H9 (cell line): ENCODE data around the gene FGF12. TPM values are rescaled to one million over a fixed set of nuclear protein-coding genes. Genes with fewer than 3 reads are reported as not detected.

Experiments
- DNase-seq: peaks from one replicate; pipeline ENCODE4 v3.0.0-alpha.2; 2017
- H2AFZ ChIP-seq: one replicate; pipeline ENCODE4 v1.6.1; 2013; ENCODE audit warnings: mild to moderate bottlenecking, low read length, control low read depth, moderate library complexity
- H2AK5ac ChIP-seq: 2 replicates; pipeline ENCODE4 v1.6.1; 2013; ENCODE audit warnings: low read length, control low read depth, mixed read lengths; ENCODE audit not compliant: insufficient read length
- H2BK120ac ChIP-seq: one replicate; pipeline ENCODE4 v1.6.1; 2013; ENCODE audit warnings: low read depth, mild to moderate bottlenecking, low read length, control low read depth, inconsistent platforms; ENCODE audit not compliant: poor library complexity, severe bottlenecking
- H2BK12ac ChIP-seq: 2 replicates; pipeline ENCODE4 v1.6.1; 2013; ENCODE audit warnings: low read length, control low read depth, mixed read lengths, low read depth; ENCODE audit not compliant: insufficient read length
- H2BK15ac ChIP-seq: 2 replicates; pipeline ENCODE4 v1.6.1; 2013; ENCODE audit warnings: low read depth, low read length, control low read depth
- H2BK20ac ChIP-seq: one replicate; pipeline ENCODE4 v1.6.1; 2013; ENCODE audit warnings: low read depth, mild to moderate bottlenecking, low read length, control low read depth, inconsistent platforms; ENCODE audit not compliant: poor library complexity, severe bottlenecking
- H2BK5ac ChIP-seq: 2 replicates; pipeline ENCODE4 v1.6.1; 2013; ENCODE audit warnings: low read length, control low read depth, mixed read lengths; ENCODE audit not compliant: insufficient read length
- H3K14ac ChIP-seq: 2 replicates; pipeline ENCODE4 v1.6.1; 2013; ENCODE audit warnings: low read length, control low read depth; ENCODE audit not compliant: insufficient read depth
- H3K18ac ChIP-seq: 2 replicates; pipeline ENCODE4 v1.6.1; 2013; ENCODE audit warnings: low read depth, mild to moderate bottlenecking, mixed read lengths, low read length, control low read depth; ENCODE audit not compliant: insufficient read length
- H3K23ac ChIP-seq: 2 replicates; pipeline ENCODE4 v1.6.1; 2013; ENCODE audit warnings: low read length, control low read depth, mixed read lengths, low read depth; ENCODE audit not compliant: insufficient read length
- H3K23me2 ChIP-seq: 2 replicates; pipeline ENCODE4 v1.6.1; 2013; ENCODE audit warnings: low read depth, mild to moderate bottlenecking, mixed read lengths, low read length, control low read depth; ENCODE audit not compliant: insufficient read length, poor library complexity, severe bottlenecking
- H3K27ac ChIP-seq: 2 replicates; pipeline ENCODE4 v1.5.1; 2013; ENCODE audit warnings: low read length, control low read depth, mixed read lengths, low read depth; ENCODE audit not compliant: insufficient read length
- H3K27me3 ChIP-seq: 2 replicates; pipeline ENCODE4 v1.6.1; 2013; ENCODE audit warnings: low read length, control low read depth, inconsistent platforms; ENCODE audit not compliant: insufficient read depth
- H3K4ac ChIP-seq: 2 replicates; pipeline ENCODE4 v1.6.1; 2013; ENCODE audit warnings: low read depth, mild to moderate bottlenecking, control low read depth, inconsistent platforms, low read length, moderate library complexity
- H3K4me1 ChIP-seq: 2 replicates; pipeline ENCODE4 v1.6.1; 2013; ENCODE audit warnings: low read length, control low read depth, inconsistent platforms; ENCODE audit not compliant: insufficient read depth
- H3K4me2 ChIP-seq: 2 replicates; pipeline ENCODE4 v1.6.1; 2013; ENCODE audit warnings: low read length, control low read depth, mixed read lengths; ENCODE audit not compliant: insufficient read length, insufficient read depth
- H3K56ac ChIP-seq: 2 replicates; pipeline ENCODE4 v1.6.1; 2013; ENCODE audit warnings: low read depth, mild to moderate bottlenecking, mixed read lengths, low read length, control low read depth; ENCODE audit not compliant: insufficient read length
- H3K79me1 ChIP-seq: 2 replicates; pipeline ENCODE4 v1.6.1; 2013; ENCODE audit warnings: low read depth, mild to moderate bottlenecking, moderate library complexity, low read length, control low read depth, inconsistent platforms; ENCODE audit not compliant: insufficient read depth, poor library complexity, severe bottlenecking
- H3K79me2 ChIP-seq: 2 replicates; pipeline ENCODE4 v1.6.1; 2013; ENCODE audit warnings: low read length, control low read depth, inconsistent platforms; ENCODE audit not compliant: insufficient read depth
- H3K9ac ChIP-seq: 2 replicates; pipeline ENCODE4 v1.6.1; 2013; ENCODE audit warnings: low read length, control low read depth, mixed read lengths; ENCODE audit not compliant: insufficient read length; ENCODE audit errors: extremely low read depth
- H3K9me3 ChIP-seq: one replicate; pipeline ENCODE4 v1.6.1; 2013; ENCODE audit warnings: low read depth, low read length, inconsistent platforms; ENCODE audit not compliant: control insufficient read depth
- H3T11ph ChIP-seq: one replicate; pipeline ENCODE4 v1.6.1; 2013; ENCODE audit warnings: mild to moderate bottlenecking, low read length, control low read depth, inconsistent platforms
- H4K20me1 ChIP-seq: one replicate; pipeline ENCODE4 v1.6.1; 2013; ENCODE audit not compliant: control insufficient read depth, insufficient read length, insufficient read depth
- H4K5ac ChIP-seq: 2 replicates; pipeline ENCODE4 v1.6.1; 2013; ENCODE audit warnings: low read depth, mild to moderate bottlenecking, mixed read lengths, low read length, control low read depth; ENCODE audit not compliant: insufficient read length
- H4K8ac ChIP-seq: replicated peaks from 2 replicates; pipeline ENCODE4 v1.6.1; 2013; ENCODE audit warnings: low read length, control low read depth, mixed read lengths, low read depth; ENCODE audit not compliant: insufficient read length
- H4K91ac ChIP-seq: 2 replicates; pipeline ENCODE4 v1.6.1; 2013; ENCODE audit warnings: low read depth, mild to moderate bottlenecking, moderate library complexity, mixed read lengths, low read length, control low read depth; ENCODE audit not compliant: insufficient read length
- H3K27ac Mint-ChIP-seq, 3 experiments: 2 replicates in 2 of 3; 3 replicates in 1 of 3; pipeline ENCODE4 v1.8.0; 2020 to 2021; ENCODE audit warnings: mixed read lengths in 3 of 3, mild to moderate bottlenecking in 1 of 3, moderate library complexity in 1 of 3
- H3K27me3 Mint-ChIP-seq: 2 replicates; pipeline ENCODE4 v1.8.0; 2021; ENCODE audit warnings: low read depth, mild to moderate bottlenecking, moderate library complexity, mixed read lengths
- H3K36me3 Mint-ChIP-seq, 3 experiments: 2 replicates in 2 of 3; 3 replicates in 1 of 3; pipeline ENCODE4 v1.8.0; 2020 to 2021; ENCODE audit warnings: low read depth in 3 of 3, mixed read lengths in 3 of 3; ENCODE audit not compliant: insufficient read depth in 1 of 3
- H3K4me1 Mint-ChIP-seq, 2 experiments: 2 replicates each; pipeline ENCODE4 v1.8.0; 2020; ENCODE audit warnings: mixed read lengths in 2 of 2
- H3K4me3 Mint-ChIP-seq, 2 experiments: 2 replicates in 1 of 2; 3 replicates in 1 of 2; pipeline ENCODE4 v1.8.0; 2020 to 2021; ENCODE audit warnings: mild to moderate bottlenecking in 2 of 2, mixed read lengths in 2 of 2, moderate library complexity in 1 of 2
- H3K9me3 Mint-ChIP-seq, 2 experiments: 2 replicates in 1 of 2; 3 replicates in 1 of 2; pipeline ENCODE4 v1.8.0; 2020; ENCODE audit warnings: mild to moderate bottlenecking in 2 of 2, mixed read lengths in 2 of 2, moderate library complexity in 1 of 2
- WGBS: extraction: QIAGEN DNeasy Blood & Tissue Kit; methylation state at CpG from one replicate; pipeline ENCODE4 v1.1.7; 2013; ENCODE audit warnings: missing lambda C conversion rate, low lambda C conversion rate, mixed read lengths; ENCODE audit not compliant: insufficient read length; ENCODE audit errors: extremely low coverage; 5-methylcytosine and 5-hydroxymethylcytosine counted together
- total RNA-seq: library from RNA; stranded (reverse); gene quantifications from 2 replicates; pipeline ENCODE4 v1.2.1, GENCODE V29; 2021
- TF ChIP-seq, protein P1 (sequence below): fragments of 200-600 bp; sonication (generic); conservative IDR thresholded peaks from 3 replicates; pipeline ENCODE4 v1.8.0; 2021; ENCODE audit warnings: antibody characterized with exemption, mild to moderate bottlenecking

The FGF12 gene
- total RNA-seq, 1 experiment from 2014 or later: 5.6 TPM

DNA sequence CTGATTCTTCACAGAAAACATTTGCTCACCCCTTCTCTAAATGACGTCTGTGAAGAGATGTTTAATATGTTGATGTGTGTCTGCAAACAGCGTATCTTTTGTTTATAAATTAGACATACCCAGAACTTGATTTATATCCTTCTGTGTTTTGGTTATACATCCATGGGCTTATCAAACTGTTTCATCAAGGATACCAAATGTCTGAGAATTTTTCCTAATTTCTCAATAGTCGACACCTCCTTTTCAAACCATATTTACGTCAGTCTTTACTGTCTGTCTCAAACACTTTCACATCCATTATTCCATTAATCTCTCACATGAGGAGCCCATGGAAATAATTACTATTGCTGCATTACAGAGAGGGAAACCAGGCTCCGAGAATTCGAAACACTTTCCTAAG lies 85.4 kb downstream of the FGF12 start:
- no peaks in the 10 kb centered on the region for H4K20me1 ChIP-seq
- no peak overlapping the region for H3K27ac ChIP-seq
- no peak overlapping the region for H3K56ac ChIP-seq
- H2AK5ac ChIP-seq: no peak overlapping the region
- H3K23me2 ChIP-seq: no peaks in the 10 kb centered on the region
- no peak overlapping the region for H2AFZ ChIP-seq
- H2BK5ac ChIP-seq: no peak overlapping the region
- H2BK12ac ChIP-seq: no peak overlapping the region
- H3K4me2 ChIP-seq: no peak overlapping the region
- H3K27ac Mint-ChIP-seq: peak overlapping the region in 1 of 3 experiments; percentile 13; a peak in 1 of 7 replicates
- no peak overlapping the region for H3K9ac ChIP-seq
- H4K8ac ChIP-seq: no peak overlapping the region
- TF ChIP-seq, protein P1, sequence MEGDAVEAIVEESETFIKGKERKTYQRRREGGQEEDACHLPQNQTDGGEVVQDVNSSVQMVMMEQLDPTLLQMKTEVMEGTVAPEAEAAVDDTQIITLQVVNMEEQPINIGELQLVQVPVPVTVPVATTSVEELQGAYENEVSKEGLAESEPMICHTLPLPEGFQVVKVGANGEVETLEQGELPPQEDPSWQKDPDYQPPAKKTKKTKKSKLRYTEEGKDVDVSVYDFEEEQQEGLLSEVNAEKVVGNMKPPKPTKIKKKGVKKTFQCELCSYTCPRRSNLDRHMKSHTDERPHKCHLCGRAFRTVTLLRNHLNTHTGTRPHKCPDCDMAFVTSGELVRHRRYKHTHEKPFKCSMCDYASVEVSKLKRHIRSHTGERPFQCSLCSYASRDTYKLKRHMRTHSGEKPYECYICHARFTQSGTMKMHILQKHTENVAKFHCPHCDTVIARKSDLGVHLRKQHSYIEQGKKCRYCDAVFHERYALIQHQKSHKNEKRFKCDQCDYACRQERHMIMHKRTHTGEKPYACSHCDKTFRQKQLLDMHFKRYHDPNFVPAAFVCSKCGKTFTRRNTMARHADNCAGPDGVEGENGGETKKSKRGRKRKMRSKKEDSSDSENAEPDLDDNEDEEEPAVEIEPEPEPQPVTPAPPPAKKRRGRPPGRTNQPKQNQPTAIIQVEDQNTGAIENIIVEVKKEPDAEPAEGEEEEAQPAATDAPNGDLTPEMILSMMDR: no peak
- no peaks in the 10 kb centered on the region for H3K36me3 Mint-ChIP-seq
- no peak overlapping the region for H3K23ac ChIP-seq
- H3K27me3 Mint-ChIP-seq: no peaks in the 10 kb centered on the region
- WGBS: no CpG with 5 or more reads among the region's 6 CpGs
- no peak overlapping the region for H3K18ac ChIP-seq
- H3K9me3 Mint-ChIP-seq: no peaks in the 10 kb centered on the region
- H3K4me1 ChIP-seq: no peaks in the 10 kb centered on the region
- H3T11ph ChIP-seq: no peak overlapping the region
- H4K5ac ChIP-seq: no peak overlapping the region
- H3K14ac ChIP-seq: no peak overlapping the region
- no peaks in the 10 kb centered on the region for H3K27me3 ChIP-seq
- H3K4me3 Mint-ChIP-seq: no peak overlapping the region
- no peak overlapping the region for H2BK120ac ChIP-seq
- no peaks in the 10 kb centered on the region for H3K79me2 ChIP-seq
- H3K9me3 ChIP-seq: no peaks in the 10 kb centered on the region
- DNase-seq: no peak
- peaks cover 2% of the 10 kb centered on the region in 2 experiments; a peak in 2 of 4 replicates for H3K4me1 Mint-ChIP-seq
- no peaks in the 10 kb centered on the region for H3K79me1 ChIP-seq
- no peak overlapping the region for H2BK20ac ChIP-seq
- no peak overlapping the region for H4K91ac ChIP-seq
- no peak overlapping the region for H2BK15ac ChIP-seq
- H3K4ac ChIP-seq: no peak overlapping the region
